ENCODE measurements around the gene DLG5.
A peak's percentile ranks its signal among the peaks of the same experiment; 100 is the strongest.

DLG5 gene

DNA sequence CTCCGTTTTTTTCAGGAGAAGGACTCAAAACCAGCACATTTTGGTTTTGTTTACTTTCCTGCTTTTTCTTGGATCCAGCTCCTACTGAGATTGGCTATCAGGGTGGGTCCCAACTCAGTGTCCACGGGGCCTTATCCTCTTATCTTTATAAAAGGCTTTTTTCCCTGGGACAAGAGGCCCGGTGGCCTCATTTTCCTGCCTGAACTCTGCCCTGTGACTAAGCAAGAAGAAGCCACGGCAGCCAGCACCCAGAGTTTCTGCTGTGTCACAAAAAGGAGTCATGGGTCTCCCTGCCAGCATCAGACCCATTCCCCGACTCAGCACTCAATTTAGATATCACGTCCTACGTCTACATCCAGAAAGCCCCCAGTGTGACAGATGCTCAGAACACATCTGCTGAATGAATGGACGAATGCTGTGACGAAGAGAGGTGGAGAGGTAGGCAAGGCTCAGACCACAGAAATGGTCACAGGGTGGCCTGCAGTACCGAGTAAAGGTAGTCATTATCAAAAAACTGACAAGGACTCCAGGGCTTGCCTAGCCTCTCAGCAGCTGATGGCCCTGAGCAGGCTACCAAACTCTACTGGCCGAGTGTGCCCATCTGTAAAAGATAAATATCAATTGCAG, 16.7 kb downstream of the DLG5 start:
- peak; percentile 68 for DNase-seq

DNA sequence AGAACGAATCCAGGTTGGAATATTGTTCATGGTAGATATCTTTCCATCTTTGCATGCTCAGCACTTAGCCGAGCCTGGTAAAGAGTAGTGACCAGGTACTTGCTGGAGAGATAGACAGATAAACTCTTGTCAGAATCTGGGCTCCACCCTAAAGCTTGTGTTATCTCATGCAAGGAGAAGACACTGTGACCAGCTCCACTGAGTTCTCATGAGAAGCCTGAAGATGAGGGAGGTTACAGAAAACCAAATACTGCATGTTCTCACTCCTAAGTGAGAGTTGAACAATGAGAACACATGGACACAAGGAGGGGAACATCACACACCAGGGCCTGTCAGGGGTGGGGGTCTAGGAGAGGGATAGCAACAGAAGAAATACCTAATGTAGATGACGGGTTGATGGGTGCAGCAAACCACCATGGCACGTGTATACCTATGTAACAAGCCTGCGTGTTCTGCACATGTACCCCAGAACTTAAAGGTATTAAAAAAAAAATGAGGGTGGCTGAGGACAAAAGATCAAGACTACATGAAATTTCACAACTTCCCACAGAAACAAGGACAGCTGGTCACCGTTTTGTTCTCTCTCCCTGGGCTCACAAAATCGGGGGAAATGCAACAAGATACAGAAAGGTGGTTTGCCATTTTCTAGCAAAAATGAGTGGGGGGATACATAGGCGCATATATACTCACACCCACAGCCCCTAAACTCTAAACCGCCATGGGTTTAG, 17.4 kb downstream of the DLG5 start:
- peak; percentile 49 for DNase-seq

DNA sequence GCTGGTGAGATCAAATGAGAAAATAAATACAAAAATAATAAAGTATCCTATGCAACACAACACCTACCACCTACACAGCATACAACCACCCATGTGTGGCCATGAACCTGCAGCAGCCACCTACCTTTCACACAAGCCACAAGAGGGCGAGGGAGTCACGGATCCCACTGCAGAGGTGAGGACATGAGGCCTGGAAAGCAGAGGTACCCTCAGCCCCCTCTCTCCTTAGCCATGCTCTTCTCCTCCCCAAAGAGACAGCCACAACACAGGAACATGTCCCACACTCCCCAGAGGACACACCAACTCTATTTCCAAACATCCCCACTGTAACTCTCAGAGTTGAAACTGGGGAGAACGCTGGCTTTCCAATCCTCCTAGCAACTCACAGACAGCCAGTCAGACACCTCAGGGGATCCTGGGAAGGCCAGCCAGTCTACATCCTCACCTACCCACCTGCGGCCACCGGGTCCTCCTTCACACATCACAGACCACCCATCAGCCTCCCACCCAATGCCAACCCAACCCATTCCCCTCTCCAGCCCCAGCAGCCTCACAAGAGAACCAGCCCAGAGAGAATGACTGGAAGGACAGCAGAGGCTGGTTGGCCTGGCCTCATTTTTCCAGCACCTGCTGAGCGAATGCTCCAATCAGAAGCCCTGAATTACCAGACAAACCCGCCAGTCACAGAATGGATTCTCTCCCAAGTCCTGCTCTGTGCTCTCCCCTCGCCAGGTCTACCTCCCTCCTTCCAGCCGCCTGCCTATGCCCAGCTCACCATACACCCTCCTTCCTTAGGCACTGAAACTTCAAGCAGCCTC, 18.4 kb downstream of the DLG5 start:
- DNase-seq, result no peak

DNA sequence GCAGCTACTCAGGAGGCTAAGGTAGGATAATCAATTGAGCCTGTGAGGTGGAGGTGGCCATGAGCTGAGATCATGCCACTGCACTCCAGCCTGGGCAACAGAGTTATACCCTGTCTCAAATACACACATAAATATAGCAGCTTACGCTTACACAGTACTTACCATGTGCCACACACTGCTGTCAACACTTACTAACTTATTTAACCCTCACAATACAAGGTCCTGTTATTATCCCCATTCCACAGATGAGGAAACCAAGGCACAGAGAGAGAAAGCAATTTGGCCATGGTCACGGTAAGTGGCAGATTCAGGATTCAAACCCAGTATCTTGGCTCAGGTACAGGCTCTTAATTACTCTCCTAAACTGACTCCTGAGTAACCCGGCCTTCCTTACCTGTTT, 19.1 kb downstream of the DLG5 start:
- DNase-seq, result no peak

DNA sequence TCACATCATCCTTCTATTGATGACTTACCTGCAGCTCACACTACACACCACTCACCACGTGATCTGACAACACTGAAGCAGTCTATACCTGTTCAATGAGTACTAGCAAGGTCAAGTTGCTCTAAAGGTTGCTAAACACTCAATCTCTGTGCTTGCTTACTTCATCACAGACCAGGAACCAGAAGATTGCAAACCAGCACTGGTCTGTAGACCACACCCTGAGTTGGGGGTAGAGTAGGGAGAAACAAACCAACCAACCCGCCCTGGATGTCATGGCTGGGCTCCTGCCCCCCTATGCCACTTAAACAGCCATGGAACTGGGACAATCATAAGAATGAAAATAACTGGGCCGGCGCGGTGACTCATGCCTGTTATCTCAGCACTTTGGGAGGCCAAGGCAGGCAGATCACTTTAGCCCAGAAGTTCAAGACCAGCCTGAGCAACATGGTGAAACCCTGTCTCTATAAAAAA, 19.6 kb downstream of the DLG5 start:
- peak; percentile 49 for DNase-seq

DNA sequence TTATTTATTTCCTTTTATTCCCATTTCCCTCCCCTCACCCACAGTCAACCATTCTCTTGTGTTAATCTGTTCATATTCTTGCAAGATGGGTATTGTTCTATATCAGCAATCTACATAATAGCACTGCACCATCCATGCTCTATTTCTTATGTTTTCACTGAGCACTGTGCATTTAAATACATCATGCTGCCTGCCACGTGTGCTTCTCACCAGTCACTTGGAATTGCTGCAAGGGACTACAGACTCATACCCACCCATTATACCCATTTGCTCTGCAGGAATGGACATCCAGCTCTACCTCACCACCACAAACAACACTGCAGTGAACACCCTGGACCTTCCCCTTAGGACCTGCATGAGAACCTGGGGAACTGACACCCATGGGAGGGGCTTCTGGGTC, 20.8 kb downstream of the DLG5 start:
- DNase-seq, result no peak

DNA sequence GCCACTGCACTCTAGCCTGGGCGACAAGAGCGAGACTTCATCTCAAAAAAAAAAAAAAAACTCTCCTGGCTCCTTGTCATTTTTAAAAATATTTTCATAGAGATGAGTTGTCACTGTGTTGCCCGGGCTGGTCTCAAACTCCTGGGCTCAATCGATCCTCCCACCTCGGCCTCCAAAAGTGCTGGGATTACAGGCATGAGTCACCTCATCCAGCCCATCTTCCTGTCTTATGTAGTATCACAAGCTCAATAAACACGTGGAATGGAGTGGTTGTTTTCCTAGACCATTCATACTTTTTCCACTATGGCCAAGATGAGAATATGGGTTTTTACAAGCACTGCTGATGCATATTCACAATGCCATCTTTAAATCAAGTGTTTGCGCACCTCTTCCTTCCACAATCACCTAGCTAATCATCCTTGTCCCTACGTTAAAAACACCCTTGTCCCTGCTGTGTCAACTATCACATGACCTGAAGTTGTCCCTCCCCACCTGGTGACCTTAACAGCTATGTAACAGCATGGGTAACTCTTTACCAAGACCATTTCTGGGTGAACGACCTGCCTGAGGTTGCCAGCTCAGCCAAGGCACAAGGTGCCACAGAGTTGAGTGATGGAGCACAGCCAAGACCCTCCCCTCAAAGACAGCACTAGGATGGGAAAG, 21.3 kb downstream of the DLG5 start:
- no peak for DNase-seq

DNA sequence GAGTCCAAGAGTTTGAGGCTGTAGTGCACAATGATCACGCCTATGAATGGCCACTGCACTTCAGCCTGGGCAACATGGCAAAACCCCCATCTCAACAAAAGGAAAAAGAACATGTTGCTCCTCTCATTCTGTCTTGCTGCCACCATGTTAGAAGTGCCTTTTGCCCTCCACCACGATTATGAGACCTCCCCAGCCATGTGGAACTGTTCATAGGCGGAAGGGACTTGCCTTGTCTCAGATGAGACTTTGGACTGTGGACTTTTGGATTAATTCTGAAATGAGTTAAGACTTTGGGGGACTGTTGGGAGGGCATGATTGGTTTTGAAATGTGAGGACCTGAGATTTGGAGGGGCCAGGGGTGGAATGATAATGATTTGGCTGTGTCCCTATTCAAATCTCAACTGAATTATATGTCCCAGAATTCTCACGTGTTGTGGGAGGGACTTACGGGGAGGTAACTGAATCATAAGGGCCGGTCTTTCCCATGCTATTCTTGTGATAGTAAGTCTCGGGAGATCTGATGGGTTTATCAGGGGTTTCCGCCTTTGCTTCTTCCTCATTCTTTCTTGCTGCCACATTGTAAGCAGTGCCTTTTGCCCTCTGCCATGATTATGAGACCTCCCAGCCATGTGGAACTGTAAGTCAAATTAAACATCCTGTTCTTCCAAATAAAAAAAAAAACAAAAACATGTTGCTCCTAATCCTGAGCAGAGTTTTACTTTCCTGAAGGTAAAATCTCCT, 22.3 kb downstream of the DLG5 start:
- DNase-seq, result peak; percentile 63

DNA sequence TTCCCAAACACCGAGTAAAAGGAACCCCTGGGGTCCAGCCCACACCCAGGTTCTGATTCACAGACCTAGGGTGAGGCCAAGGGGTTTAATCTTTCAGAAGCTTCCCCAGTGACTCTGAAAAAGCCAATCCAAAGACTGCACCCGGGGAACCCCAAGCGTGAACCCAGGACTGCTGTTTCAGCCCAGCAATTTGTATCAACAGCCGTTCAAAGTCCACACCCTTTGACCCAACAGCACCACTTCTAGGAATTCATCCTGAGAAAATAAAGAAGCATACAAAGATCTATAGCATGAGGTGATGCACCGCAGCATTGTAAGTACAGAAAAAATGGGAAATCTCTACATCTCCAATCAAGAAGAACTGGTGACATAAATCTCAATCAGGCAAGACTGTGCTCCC, 24.4 kb downstream of the DLG5 start:
- DNase-seq, result no peak

DNA sequence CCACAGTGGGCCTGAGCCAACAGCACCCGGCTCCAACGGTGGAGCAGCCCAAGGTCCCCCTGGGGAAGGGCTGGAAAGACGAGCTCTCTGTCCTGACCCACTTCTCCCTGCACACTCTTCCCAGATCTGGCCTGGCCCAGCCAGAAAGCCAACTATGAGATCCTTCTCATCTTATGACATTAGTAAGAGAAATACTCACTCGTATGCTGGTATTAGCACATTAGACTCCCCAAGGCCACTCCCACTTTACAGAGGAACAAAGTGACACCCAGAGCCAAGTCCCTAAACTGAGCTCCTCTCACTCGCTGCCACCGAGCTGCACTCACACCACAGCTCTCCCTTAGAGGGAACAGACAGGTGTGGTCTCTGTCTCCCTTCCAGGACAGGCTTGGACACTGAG, 24.8 kb downstream of the DLG5 start:
- no peak for DNase-seq

DNA sequence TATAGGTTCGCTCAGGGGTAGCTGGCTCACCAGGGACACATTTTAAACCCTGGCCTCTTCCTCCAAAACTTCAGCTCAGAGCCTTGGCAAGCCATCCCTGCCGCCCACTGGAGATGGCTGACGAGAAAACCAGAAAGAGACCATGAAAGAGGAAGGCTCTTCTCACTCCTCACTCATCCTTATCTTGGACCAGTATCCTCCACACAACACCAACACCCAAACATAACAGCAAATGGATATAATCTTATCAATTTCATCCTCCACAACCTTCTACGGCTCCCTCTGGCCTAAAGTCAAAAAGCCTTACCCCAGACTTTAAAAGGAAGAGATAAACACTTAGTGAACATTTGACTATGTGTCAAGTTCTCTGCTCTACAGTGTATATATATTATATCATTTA, 26.9 kb downstream of the DLG5 start:
- no peak for DNase-seq

DNA sequence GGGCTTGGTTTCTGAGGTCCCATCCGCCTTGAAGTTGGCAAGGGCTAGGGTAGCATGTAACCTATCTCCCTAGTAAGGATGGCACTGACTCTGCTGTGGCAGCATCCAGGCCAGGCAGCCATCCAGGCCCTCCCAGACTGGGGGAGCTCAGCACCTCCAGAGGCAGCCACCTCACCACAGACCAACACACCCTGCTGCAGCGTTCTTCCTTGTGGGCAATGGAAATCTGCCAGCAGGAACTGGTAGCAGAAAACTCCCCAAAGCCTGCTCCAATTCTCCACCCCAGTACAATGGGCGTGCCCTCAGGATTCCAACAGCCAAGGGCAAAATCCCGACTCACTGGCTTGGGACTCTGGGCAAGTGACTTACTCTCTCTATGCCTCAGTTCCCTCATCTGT, 27.5 kb downstream of the DLG5 start:
- DNase-seq, result no peak

DNA sequence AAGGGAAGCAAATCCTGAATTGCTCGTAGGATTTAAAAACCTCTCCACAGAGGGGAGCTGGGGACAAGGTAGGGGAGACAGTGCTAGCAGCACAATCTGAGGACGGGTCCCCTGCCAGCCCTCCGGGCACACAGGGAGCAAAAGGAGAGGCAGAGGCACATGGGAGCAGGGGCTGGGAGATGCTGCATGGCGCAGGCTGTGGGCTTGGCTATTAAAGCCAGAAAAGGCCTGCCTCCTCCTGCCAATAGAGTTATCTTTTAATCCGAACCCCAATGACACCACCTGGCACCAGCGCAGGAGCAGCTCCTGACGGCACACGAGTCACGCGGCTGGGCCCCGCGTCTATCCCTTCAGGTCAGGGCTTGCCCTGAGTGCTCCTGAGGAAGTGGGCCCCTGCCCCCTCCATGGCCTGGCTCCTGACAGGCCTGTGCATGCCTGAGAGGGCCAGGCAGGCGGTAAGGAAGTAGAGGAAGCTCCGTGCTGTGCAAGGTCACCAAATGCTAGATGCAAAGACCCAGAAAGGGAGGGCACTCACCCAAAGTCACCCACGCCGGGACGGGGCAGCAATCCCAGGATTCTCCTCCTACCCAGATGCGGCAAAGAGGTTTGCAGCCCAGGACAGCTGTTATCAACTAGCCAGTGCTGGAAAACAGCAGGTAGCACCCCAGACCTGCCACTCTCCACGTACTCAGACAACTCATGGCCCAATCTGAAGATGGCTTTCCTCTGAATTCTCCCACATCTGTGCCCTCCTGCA, 28.1 kb downstream of the DLG5 start:
- DNase-seq, result no peak

DNA sequence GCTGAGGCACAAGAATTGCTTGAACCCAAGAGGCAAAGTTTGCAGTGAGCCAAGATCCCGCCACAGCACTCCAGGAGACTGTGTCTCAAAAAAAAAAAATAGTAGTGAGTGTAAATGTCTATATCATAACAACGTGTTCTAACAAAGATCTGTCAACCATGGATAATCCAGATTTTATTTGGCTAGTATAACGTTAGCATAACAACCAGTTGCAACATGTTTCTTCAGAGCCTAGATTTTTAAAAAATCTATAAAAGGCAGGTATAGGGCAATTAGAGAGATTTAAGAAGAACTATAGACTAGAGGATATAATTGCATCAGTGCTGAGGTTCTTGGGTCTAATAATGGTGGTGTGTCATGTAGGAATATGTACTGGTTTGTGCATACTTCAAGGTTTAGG, 30.5 kb downstream of the DLG5 start:
- no peak for DNase-seq

DNA sequence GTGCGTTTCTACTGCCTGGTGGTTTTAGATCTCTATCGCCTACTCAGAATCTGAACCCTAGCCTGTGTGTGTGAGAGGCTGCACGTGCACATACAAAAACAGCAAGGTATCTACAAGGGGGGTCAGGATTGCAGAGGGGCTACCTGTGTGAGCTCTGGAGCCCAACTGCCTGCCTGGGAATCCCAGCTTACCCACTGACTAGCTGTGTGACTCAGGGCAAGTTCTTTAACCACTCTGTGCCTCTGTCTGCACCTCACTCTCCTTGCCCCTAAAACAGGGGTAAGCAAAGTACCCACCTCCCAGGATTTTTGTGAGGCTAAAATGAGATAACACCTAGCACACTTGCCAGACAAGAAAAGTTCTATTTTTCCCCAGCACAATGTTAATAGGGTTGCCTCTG, 32.5 kb downstream of the DLG5 start:
- DNase-seq, result no peak

DNA sequence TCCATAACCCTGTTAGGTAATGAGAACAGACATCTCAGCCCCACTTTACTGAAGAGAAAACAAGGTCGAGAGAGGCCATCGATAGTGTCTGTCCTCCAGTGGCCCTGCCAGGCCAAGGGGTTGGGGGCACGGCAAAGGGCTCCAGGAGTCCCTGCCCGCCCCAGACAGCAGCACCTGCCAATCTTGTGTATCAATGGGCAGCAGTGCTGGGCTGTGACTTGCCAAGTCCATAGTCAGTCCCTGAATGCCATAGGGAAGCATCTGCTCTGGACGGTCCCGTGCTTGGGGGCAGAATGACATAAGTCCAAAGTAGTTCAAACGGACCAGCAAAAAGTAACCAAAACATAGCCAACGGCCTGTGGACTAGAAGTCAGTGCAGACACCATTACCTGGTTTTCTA, 33.2 kb downstream of the DLG5 start:
- DNase-seq, result no peak

DNA sequence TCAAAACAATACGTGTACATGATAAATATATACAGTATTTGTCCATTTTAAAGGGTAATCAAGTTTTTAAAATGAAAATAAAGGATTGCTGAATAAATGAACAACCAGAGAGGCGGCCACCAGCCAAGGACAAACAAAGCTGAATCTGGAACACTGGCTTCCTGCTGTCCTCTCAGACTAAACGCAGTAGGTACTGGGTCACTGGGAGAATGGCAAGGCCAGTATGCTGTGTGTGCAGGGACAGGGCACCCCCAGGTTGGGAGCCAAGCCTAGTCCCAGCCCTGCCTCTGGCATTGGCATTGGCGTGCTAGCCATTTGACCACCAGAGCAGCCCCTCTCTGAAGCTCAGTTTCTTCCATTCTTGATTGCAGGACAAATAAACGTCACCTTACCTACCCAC, 33.8 kb downstream of the DLG5 start:
- DNase-seq, result no peak

DNA sequence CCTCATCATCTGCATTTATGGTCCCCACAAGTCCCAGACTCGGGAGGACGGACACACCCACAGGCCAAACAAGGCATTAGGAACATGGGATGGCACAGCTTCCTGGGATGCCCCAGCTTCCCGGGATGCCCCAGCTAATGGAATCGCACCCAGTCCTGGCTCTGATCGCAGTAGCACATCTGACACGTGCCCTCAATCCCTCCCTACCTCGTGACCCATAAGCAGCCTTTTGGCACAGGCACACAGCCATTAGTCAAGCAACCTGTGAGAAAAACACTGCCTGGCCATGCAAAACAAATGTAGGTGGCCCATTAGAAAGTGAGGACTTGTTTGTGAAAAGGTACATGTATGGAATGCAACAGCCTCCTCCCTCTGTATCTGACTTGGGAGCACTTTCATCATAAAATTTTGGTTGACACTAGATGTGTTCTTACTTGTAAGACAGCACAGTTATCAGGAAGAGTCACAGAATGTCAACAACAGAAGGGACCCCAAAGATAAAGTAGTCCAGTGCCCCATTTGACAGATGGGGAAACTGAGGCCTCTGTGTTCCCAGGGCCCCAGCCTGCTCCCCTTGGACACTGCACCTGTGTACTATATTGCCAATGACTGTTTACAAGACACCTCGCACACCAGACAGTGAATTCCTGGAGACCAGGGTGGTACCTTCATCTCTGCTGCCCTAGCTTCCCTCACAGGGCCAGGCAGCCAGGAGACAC, 34.4 kb downstream of the DLG5 start:
- no peak for DNase-seq

DNA sequence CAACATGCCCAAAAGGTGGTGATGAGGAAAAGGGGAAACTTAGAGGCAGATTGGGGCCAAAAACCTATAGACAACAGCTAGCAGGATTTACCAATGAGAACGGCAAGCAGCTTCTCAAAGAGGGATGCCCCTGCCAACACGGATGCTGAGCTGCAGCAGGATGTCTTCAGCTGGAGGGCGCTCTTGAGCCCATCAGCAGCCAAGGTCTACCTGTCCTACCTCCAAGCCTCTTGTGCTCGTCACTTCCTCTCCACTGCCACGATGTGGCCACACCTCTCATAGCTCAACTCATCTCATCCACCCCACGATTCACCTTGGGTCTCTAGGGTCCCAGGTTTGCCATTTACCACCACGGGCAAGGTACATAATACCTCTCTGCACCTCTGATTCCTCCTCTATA, 36.5 kb downstream of the DLG5 start:
- DNase-seq, result no peak

DNA sequence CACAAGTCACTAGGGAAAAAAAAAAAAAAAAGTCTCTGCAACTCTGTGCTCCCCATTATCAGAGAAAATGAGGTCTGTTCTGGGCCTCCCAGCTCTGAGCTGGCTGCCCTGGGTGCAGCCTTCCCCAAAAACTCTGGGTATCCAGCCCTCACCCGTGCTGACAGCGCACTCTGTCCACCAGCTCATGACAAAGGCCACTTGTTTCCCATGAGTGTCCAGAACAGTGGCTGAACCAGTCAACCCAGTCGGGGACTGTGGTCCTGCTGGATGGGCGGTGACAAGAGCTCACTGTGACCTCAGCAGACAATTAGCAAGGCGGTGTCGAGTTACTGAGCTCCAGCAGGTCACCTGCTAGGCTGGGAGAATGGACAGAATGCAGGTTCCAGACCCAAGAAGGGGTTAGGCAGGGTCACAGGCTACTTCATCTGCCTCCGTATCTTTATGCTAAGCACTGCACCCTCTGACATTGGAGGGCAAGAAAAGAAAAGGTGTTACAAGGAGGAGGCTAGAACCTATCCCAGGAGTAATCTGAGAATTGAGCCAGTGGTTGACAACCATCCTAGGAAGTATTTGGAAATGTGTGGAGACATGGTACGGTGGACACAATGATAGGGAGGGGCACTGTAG, 37.2 kb downstream of the DLG5 start:
- DNase-seq, result no peak

DNA sequence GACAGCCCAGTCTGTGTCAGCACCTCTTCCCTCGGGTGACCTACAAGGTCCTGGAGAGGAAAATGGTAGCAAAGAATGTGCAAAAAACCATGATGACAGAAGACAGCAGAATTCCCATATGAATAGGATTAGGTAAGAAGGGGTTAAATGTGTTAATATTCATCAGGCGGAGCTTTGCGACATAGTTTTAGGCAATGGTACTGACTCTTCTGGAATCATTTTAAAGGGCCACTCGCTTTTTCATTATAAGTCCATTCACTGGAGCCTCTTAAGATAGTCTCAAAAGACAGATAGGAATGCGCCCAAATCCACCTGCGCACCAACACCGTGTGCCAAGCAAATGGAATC, 38.2 kb downstream of the DLG5 start:
- no peak for DNase-seq

All from OCI-M1 (cell line).